Hypothalamus (tissue), 51 donors: ENCODE results near the gene ONECUT1.

Experiments used
- DNase-seq, 51 donors: peaks; one replicate each; lab custom pipeline; 2025; lab: John Stamatoyannopoulos, UW

The ONECUT1 gene

DNA sequence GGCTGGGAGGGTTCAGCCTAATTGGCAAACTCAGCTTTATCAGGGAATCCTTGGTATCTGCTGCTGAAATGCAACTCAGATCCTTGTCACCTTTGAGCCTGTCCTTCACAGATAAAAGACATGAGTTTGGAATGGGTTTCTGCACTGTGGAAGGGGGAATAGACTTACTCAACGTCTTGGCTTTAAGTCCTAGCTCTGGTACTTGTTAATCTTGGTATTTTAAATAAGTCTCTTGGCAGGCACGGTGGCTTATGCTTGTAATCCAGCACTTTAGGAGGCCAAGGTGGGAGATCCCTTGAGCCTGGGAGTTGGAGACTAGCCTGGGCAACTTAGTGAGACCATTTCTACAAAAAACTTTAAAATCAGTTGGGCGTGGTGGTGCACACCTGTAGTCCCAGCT is 55.8 kb downstream of the ONECUT1 start:
- DNase-seq: no peak

DNA sequence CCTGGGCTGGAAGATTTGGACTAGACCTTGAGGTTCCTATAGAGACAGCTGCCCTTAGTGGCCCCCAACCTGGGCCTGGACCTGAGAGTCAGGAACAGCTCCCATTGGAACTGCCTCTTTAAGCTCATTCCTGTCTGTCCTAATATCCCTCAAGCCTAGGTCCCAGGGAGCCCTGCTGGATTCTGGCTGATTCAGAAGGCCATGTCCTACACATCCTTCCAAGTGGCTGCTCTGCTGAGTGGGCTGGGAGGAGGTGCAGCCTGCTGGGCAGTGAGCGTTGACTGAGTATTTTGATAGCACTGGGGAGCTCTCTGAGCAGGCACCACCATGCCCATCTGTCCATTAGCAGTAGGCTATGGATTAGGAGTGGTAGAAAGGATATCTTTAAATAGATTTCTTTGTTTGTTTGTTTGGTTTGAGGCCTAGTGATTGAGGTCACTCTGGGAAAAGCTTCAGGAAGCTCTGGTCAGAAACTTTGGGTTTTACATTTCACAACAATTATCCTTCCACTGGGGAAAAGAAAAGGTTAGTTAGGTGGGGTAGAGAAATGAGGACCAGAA is 56.4 kb downstream of the ONECUT1 start:
- DNase-seq: no peak

DNA sequence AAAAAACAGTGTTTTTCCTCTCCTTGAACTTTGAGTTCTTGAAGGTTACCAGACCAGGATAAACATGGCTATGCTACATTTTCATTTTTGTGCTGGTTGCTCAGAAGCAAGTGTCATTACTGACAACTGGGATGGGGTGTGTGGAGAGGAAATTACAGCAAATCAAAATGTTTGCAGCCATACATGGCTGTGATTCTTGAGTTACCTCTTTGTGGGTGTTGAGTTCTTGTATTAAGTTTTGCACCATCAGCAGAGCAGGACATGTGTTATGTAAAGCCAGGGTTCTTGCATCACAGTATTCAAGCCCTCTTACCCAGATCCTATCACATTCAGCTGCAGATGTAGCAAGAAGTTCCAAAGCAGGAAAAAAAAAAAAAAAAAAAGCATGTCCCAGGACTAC is 57.0 kb downstream of the ONECUT1 start:
- DNase-seq: no peak

DNA sequence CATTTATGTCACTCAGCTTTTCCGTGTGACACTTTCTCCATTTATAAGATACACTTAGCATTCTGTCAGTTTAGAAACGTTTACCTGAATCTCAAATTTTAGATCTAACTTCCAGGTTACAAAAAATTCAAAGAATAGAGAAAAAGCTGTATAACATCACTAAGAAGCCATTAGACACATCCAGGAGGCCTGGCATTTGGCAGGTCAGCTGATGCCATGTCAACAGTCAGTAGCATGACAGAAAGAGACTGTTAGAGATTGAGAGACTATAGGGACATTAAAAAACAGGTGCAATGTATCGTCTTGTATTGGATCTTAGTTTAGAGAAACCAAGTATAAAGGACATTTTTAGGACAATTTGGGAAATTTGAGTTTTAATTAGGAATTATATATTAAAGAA is 57.6 kb downstream of the ONECUT1 start:
- DNase-seq: no peak

DNA sequence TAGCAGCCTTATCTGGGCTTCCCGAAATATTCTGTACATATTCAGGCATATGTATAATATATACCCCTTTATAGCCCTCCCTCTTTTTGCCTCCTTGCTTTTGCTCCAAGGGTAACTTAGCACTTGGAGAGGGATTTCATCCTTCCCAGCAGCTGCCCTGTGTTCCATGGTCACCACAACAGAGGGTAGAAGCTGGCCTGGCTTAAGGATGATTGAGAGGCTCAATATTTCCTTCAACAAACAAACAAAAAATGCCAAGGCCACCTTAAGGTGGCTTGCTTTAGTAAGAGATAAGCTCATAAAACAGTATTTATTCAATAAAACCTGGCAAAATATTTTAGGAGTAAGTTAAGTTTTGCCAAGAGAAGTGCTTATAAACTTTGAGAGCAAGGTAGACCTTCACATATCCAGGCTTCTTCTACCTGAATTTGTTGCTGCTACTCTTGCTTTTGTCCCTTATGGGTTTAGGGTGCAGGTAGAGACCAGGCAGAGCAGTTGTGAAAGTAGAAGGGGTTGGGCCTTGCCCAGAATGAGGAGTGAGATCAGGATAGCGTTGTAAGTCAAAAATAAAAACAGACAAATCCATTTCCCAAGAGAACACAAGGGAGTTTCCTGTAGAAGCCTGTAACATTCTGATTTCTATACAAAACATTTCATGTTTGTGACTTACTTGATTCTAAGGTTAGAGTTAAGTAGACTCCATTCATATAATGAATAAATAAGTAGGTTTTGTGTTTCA is 58.2 kb downstream of the ONECUT1 start:
- DNase-seq: no peak

DNA sequence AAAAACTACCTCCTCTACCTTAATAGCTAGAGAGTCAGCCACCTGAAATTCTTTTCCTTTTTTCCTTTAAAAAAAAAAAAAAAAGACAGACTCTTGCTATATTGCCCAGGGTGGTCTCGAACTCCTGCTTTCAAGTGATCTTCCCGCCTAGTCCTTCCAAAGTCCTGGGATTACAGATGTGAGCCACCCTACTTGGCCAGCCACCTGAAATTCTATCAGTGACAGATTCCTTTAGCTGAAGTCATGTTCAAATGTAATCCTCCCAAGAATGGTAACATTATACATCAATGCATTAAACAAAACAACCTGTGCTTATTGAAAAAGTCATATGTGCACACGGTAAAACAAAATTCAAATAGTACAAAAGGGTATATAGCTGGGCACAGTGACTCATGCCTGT is 59.1 kb downstream of the ONECUT1 start:
- DNase-seq: no peak

DNA sequence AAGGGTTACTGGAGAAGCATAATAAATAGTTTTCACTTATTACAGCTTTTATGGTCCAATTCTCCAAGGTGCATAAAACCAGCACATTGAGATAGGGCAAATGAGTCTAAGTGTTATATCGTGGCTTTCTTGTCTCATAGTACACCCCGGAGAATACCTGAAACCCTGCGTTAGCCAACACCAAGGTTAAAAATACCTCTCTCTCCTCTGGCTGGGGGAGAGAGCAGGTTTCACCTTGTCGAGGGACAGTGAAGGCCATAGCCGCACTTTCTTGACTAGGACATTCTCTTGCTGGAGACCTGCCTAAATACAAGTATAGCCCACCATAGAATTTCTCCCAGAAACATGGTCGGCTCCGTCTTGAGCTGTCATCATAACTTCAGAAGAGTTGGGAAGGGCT is 59.5 kb downstream of the ONECUT1 start:
- DNase-seq: no peak

DNA sequence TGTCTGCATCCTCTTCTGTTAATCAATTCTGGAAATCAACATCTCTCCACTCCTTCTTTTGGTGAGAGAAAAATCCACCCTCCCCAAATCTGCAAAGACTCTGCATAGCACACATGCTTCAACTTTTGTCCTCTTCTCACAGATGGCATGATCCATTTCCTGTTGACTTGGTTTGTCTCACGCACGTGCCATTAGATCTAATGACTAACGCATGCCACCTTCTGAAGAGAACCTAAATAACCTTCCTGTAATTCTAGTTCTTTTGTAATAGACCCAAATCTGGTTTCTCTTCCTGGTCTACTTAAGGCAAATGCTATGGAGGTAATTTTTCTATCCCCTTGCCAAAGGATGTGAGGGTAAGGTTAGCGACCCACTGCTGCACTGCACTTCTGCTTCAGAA is 60.0 kb downstream of the ONECUT1 start:
- no peak for DNase-seq

DNA sequence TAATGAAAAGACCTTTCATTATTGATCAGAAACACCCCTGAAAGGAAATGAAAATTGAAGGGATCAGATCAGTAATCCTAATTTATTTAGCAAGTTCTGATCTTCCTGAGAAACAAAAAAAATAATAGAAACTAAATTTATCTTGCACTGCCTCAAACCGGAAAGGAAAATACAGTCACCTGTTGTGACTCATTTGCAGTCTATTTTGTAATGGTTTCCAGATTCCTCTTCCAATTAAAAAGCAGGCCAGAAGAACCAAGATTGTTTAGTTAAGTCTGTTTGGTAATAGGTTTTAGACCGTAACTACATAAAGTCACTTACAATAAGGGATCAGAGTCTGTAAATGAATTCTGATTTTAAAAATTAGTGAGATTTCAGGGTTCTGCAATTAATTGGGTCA is 61.2 kb downstream of the ONECUT1 start:
- no peak for DNase-seq

DNA sequence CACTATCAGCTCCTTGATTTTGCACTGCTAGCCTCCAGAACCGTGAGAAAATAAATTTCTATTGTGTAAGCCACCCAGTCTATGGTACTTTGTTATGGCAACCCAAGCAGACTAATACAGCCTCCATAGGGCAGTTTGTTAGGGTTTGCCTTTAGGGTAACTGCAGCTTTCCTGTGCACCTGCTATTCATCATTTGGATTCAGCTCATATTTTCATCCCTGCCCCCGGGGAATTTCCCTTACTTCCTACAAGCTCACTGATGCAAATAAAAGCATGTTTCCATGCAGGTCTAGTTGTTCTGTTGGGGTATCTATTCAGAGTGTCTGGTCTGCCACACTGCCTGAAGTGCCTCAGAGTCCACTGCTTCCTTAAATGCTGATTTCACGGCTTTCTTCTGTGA is 62.3 kb downstream of the ONECUT1 start:
- no peak for DNase-seq

DNA sequence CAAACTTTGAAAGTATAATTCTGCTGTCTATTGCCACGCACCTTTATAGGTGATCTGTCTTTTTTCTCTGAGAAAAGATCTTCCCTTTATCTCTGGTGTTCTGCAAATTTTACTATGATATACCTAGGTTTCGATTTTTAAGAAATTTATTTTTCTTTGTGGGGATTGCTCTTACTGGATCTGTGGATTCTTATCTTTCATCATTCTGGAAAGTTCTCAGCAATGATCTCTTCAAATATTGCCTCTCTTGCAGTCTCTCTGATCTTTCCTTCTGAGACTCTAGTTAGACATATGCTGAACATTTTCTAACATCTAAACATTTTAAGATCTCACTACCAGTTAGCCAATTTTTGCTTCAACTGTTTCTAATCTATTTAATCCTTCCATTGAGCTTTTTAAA is 63.9 kb downstream of the ONECUT1 start:
- DNase-seq: no peak

DNA sequence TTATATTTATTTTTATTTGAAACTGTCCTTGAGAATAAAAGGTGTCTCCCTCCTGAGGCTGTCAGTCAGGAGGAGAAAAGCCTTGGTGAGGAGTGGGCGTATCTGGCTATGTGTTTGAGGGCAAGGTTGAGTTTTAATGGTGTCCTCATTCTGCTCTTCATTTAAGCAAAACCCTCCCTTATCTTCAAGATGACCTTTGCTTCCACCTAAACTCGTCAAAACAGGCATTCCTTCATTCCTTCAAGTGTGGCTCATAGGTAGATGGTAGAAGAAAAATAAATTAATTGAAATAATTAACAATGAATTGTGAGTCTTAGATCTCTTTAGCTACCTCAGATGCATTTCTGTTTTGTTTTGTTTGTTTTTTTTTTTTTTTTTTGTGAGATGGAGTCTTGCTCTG is 71.6 kb downstream of the ONECUT1 start:
- no peak for DNase-seq

DNA sequence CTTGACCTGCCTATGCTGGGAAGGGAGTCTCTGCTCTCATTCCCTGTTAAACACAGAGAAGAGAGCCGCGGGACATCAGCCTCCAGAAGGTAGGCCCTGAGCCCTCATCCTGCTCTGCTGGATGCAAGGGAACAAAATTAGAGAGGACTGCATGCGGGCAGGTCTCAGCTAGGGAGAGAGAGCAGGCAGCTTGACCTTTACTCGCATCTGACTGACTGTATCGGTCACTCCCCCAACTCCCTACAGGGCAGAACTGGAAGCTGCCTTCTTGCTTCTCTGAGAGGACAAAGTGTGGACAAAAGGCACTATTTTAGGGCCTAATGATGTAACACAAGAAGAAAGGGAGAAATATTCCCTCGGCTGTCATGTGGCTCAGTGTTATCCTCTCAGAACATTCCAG is 72.2 kb downstream of the ONECUT1 start:
- DNase-seq: no peak

DNA sequence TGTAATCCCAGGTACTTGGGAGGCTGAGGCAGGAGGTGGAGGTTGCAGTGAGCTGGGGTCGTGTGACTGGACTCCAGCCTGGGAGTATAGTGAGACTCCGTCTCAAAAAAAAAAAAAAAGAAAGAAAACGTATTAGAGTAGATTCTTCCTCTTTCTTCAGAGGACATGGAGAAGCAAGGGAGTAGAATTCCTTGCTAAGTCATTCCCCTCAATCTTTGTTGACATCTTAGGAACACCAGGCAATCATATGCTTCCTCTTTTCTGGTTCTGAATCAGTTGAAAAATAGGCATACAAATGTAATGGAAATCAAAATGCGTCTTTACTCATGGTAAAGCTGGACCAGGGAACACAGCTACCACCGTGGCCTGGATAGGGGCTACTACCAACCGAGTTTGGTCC is 72.7 kb downstream of the ONECUT1 start:
- DNase-seq: no peak

DNA sequence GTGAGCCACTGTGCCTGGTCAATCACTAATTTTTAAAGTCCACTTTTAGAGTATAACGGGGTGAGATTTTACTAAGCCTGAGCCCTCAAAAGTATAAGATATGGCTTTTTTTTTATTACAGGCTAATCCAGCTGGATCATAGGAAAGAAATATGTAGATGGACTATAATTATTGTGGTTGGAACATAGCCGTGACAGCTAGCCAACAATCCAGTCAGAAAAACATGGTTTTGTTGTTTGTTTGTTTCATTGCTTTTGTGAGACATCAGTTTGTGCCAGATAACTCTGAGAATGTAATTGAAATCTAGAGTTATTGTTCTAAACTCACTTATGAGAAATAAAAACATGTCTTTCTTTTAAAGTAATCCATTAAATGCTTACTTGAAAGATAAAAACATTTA is 73.6 kb downstream of the ONECUT1 start:
- no peak for DNase-seq

DNA sequence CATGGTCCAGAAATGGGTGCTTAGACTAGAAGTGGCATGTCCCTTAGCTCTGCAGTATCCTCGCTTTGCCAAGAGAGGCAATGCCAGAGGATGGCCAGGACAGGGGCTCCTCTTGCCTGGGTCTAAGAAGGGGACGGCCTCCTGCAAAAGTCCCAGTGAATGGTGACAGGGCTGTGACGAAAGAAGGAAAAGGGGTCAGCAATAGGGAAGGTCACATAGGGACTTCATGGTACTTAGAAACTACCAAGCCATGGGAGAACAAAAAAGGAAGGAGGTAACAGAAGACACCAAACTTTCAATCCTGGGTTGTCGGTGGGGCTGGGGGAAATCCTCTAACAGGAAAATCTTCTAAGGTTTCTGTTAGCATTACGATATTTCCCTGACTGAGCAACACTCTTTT is 74.7 kb downstream of the ONECUT1 start:
- DNase-seq: no peak

DNA sequence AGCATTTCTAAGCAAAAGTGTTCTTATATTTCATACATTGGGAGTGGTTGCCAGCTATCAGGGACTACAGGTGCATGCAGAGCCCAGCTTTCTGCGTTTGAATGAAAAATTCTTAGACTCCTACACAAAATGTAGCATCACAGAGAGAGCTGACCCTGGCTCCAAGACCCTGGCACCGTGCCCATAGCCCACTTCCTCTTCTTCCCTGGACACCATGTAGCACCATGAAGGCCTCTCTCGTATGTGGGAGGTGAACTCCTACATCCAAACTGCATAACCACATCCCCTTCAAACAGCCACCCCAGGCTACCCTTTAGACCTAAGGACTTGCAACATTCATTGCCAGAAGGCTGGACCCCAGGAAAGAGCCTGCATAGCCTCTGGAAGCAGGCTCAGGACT is 75.2 kb downstream of the ONECUT1 start:
- DNase-seq: no peak

DNA sequence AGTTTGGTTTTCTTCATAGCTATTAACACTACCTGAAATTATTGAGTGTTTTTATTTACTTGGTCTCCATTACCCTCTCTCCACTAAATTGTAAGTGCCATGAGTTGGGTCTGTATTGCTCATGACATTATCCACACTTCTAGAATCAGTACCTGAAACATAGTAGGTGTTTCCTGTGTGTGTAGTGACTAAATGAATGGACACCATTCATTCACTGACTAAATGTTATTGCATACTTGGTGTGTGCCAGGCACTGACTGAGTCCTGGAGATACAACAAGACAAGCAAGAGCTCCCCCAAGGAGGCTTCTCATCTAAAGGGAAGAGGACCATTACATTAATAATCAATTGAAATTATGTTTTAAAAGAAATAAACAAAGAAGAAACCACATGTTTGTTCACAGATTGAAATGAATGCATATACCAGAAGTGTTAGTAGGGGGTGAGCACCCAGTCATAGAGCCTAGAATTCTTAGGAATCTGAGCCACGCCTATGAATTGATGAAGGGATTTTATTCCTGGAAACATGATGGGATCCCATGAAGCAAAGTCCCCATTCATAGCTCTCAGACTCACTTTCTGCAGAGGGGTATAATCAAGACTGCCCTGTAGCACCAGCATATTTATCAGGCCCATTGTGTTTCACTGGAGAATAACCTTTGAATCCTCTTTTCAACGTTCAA is 79.3 kb downstream of the ONECUT1 start:
- DNase-seq: no peak

DNA sequence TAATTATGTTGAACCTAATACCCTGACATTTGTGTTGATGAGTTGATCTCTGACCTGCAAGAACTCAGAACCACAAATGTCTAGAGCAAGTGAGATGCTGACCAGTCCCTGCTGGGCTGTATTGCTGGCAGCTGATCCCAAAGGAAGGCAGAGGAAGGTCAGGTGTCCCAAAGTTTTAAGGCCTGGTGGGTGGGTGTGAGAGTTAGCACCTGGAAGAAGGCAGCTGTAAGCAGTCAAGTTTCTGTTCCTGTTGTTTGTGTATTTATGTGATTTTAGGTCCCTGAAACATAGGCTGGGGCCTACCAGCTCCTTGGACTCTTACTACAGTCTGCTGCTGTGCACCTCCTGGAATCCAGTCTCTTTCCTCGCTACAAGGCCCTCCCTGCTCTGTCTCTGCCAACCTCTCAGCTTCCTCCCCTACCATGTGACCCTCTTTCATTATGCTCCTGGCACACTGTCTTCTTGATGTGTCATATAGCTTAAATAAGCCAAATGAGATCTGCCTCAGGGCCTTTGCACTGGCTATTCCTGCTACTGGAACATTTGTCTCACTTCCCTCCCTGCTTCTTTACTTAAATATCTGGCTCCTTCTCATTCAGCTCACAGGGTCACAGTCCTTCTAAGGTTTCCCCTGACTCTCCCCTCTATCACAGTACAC is 80.0 kb downstream of the ONECUT1 start:
- DNase-seq: no peak

DNA sequence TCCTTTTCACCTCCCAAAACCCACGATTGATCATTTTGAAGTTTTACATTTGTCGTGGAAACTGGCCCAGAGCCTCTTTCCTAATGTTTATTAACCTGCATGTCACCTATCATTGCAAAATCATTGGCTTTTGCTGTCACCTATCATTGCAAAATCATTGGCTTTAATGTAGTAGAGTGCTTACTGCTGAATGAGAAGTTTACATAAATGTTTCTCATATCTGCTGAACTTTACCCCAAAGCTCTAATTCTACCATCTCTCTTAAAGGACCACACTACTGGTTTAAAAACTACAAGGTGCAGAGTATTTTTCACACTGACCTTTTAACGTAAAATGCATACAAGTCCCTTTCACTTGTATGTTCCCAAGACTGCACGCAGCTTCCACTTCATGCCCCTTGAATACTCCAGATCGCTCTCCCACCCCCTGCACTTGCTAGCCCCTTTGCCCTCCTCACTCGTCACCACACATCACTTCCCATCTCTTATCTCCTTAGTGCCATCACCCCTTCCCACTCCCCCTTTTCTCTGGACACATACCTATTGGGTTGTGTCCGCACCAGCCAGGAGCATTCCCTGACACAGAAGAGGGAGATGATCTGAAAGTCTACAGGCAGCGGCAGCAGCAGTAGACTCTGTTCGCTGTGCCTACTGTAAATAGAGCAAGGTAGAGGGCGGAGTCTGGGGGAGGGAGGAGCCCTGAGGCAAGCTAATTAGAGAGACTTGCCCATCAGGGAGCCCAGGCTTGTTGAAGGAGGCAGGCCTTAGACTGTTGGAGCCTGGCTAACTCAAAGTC is 80.8 kb downstream of the ONECUT1 start:
- DNase-seq: no peak
